ENCODE measurements around the gene PPFIBP1.

Gene PPFIBP1

DNA sequence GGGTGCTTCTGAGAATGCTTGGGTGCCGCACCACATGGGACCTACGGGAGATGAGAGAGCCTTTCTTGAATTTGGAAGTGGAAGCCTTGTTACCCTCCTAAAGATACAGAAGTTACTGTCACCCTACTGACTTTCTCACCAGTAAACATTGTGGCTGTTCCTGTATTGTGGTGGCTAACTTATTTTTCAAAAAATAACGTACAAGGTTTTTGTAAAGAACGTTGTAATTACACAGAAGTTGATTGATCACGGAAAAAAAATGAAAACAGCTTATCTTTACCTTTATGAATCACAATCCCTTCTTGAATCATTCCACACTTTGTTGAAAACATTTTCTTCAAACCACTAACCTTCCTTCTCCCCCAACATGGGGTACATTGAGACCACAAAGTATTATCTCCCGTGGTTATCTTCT is 22.0 kb upstream of the PPFIBP1 start:
- Mint-ChIP-seq H3K27ac (peak overlapping the region; percentile 73), H3K36me3 (ENCODE audit: low read depth) (peaks cover 22% of the 10 kb centered on the region)
- peak; percentile 38 for DNase-seq (ENCODE audit: low spot score)

GRCh38 chr12:27504507-27504906 is 19.5 kb upstream of the PPFIBP1 start:
- Mint-ChIP-seq H3K4me3 (no peak overlapping the region), H3K27me3 (ENCODE audit: low read depth) (peaks cover 44% of the 10 kb centered on the region), H3K36me3 (ENCODE audit: low read depth) (peaks cover 14% of the 10 kb centered on the region), H3K9me3 (peaks cover 25% of the 10 kb centered on the region), H3K27ac (no peak overlapping the region), H3K4me1 (ENCODE audit: low read depth) (peaks cover 21% of the 10 kb centered on the region)
- DNase-seq (ENCODE audit: low spot score): no peak

More for the DNA sequence above, 22.0 kb upstream of the PPFIBP1 start:
- H3K4me3 Mint-ChIP-seq: peak overlapping the region; percentile 67
- H3K27me3 Mint-ChIP-seq (ENCODE audit: low read depth): peaks cover 27% of the 10 kb centered on the region
- H3K4me1 Mint-ChIP-seq (ENCODE audit: low read depth): peaks cover 37% of the 10 kb centered on the region
- H3K9me3 Mint-ChIP-seq: peaks cover 28% of the 10 kb centered on the region

GRCh38 chr12:27505109-27505508 is 18.9 kb upstream of the PPFIBP1 start:
- H3K4me1 Mint-ChIP-seq (ENCODE audit: low read depth): peaks cover 20% of the 10 kb centered on the region
- peaks cover 44% of the 10 kb centered on the region for H3K27me3 Mint-ChIP-seq (ENCODE audit: low read depth)
- no peak for DNase-seq (ENCODE audit: low spot score)
- H3K36me3 Mint-ChIP-seq (ENCODE audit: low read depth): peaks cover 11% of the 10 kb centered on the region
- no peak overlapping the region for H3K27ac Mint-ChIP-seq
- no peak overlapping the region for H3K4me3 Mint-ChIP-seq
- H3K9me3 Mint-ChIP-seq: peaks cover 22% of the 10 kb centered on the region

DNA sequence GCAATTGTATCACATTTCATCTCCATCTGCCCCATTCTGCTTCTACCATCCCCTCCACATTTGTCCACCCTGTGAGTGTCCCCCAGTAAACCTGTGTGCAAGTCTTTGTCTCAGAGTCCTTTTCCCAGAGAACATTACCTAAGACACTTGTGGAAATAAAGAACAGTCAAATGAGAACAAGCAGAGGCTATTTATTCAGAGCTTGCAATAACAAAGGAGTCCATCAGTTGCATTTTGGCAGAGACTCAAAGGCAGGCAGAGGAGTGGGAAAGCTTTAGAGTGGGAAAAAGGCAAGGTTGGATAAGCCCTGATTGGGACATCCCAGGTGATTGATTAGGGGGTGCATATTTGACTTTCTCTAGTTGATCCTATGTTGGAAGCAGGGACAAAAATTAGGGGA is 18.2 kb upstream of the PPFIBP1 start:
- H3K9me3 Mint-ChIP-seq: peaks cover 22% of the 10 kb centered on the region
- H3K4me1 Mint-ChIP-seq (ENCODE audit: low read depth): peaks cover 17% of the 10 kb centered on the region
- H3K27me3 Mint-ChIP-seq (ENCODE audit: low read depth): peaks cover 48% of the 10 kb centered on the region
- H3K36me3 Mint-ChIP-seq (ENCODE audit: low read depth): peaks cover 11% of the 10 kb centered on the region
- no peak overlapping the region for H3K27ac Mint-ChIP-seq
- H3K4me3 Mint-ChIP-seq: no peak overlapping the region
- DNase-seq (ENCODE audit: low spot score): no peak

DNA sequence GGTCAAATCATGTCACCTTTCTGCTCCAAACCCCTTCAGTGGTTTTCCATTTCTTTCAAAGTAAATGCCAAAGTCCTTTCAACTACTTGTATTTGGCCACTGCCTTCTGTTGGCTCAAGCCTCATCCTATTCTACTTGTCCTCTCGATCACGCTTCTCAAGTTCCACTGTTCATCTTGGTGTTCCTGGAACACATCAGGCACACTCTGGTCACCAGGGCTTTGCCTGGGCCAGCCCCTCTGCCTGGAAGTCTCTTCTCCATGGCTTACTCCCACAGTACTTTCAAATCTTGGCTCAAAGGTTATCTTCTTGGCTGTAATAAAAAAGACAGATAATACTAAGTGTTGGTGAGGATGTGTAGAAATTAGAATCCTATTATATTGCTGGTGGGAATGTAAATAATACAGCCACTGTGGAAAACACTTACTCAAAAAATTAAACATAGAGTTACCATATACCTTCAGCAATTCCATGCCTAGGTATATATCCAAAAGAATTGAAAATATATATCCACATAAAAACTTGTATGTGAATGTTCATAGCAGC is 17.3 kb upstream of the PPFIBP1 start:
- Mint-ChIP-seq H3K27ac (no peak overlapping the region), H3K4me3 (no peak overlapping the region), H3K36me3 (ENCODE audit: low read depth) (peaks cover 8% of the 10 kb centered on the region), H3K27me3 (ENCODE audit: low read depth) (peaks cover 56% of the 10 kb centered on the region), H3K4me1 (ENCODE audit: low read depth) (peaks cover 13% of the 10 kb centered on the region), H3K9me3 (peaks cover 22% of the 10 kb centered on the region)
- no peak for DNase-seq (ENCODE audit: low spot score)

DNA sequence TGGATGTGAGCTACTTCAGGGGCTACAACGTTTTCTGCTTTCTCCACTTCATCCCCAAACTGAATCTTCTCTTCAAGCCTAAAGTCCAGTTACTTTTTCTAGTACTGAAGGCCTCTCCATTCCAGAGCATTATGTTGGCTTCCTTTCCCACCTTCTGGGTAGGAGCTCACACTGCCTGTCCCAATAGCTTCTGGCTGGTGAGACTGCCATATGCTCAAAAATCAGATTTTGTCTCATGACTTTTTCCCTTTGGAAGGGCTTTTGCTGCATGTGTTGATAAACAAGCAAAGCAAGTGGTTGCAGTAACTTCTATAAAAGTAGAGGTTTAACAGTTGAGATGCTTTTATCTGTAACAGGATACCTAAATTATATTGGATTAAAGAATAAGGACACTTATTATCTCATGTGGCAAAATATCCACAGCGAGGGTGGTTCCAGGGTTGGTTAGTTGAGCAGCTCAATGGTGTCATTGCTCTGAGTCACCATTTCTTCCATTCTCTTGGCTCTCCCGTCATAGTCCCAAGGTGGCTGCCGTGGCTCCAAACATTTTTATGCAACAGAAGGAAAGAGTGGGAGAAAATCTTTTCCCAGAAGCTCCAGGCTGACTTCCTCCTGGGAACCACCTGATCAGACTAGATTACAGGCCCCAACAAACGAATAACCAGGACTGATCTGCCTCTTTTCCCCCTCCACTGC is 15.1 kb upstream of the PPFIBP1 start:
- Mint-ChIP-seq H3K27me3 (ENCODE audit: low read depth) (peaks cover 56% of the 10 kb centered on the region), H3K4me3 (no peak overlapping the region), H3K4me1 (ENCODE audit: low read depth) (peaks cover under 1% of the 10 kb centered on the region), H3K9me3 (peaks cover 17% of the 10 kb centered on the region), H3K27ac (no peak overlapping the region), H3K36me3 (ENCODE audit: low read depth) (peaks cover 3% of the 10 kb centered on the region)
- DNase-seq (ENCODE audit: low spot score): no peak

- H3K9me3 Mint-ChIP-seq: peaks cover 17% of the 10 kb centered on the region
- no peak overlapping the region for H3K4me3 Mint-ChIP-seq
- H3K27ac Mint-ChIP-seq: no peak overlapping the region
- H3K27me3 Mint-ChIP-seq (ENCODE audit: low read depth): peaks cover 50% of the 10 kb centered on the region
- peaks cover 2% of the 10 kb centered on the region for H3K36me3 Mint-ChIP-seq (ENCODE audit: low read depth)
- DNase-seq (ENCODE audit: low spot score): no peak
- no peaks in the 10 kb centered on the region for H3K4me1 Mint-ChIP-seq (ENCODE audit: low read depth)
Observed at GRCh38 chr12:27511031-27511722, 12.8 kb upstream of the PPFIBP1 start.

GRCh38 chr12:27511723-27512045 is 12.3 kb upstream of the PPFIBP1 start:
- Mint-ChIP-seq H3K27me3 (ENCODE audit: low read depth) (peaks cover 49% of the 10 kb centered on the region), H3K27ac (no peak overlapping the region), H3K36me3 (ENCODE audit: low read depth) (peaks cover 2% of the 10 kb centered on the region), H3K4me1 (ENCODE audit: low read depth) (no peaks in the 10 kb centered on the region), H3K4me3 (no peak overlapping the region), H3K9me3 (peaks cover 12% of the 10 kb centered on the region)
- no peak for DNase-seq (ENCODE audit: low spot score)

GRCh38 chr12:27513155-27513824 is 10.7 kb upstream of the PPFIBP1 start:
- Mint-ChIP-seq H3K9me3 (no peaks in the 10 kb centered on the region), H3K27ac (no peak overlapping the region), H3K4me1 (ENCODE audit: low read depth) (no peaks in the 10 kb centered on the region), H3K36me3 (ENCODE audit: low read depth) (no peaks in the 10 kb centered on the region), H3K4me3 (no peak overlapping the region), H3K27me3 (ENCODE audit: low read depth) (peaks cover 47% of the 10 kb centered on the region)
- no peak for DNase-seq (ENCODE audit: low spot score)

GRCh38 chr12:27515671-27516070 is 8.3 kb upstream of the PPFIBP1 start:
- no peak for DNase-seq (ENCODE audit: low spot score)
- Mint-ChIP-seq H3K4me1 (ENCODE audit: low read depth) (no peaks in the 10 kb centered on the region), H3K4me3 (no peak overlapping the region), H3K36me3 (ENCODE audit: low read depth) (no peaks in the 10 kb centered on the region), H3K27ac (no peak overlapping the region), H3K27me3 (ENCODE audit: low read depth) (peaks cover 48% of the 10 kb centered on the region), H3K9me3 (no peaks in the 10 kb centered on the region)

DNA sequence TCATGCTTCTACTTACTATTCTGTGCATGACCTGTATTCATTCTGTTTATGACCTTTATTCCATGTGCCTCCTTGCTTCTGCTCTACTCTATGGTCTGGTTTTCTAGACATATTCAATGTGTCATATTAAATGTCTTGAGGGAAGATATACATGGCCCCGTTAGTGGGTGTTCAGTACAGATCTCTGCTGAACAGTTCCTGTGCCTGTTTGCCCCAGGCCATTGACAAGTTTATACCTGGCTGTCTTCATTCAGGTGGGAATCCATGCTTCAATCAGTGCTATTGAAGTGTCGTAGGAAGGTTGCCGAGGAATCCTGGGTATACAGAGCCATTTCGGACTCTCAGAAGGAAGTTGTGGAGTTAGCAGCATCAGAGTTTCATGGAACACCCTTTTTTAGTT is 7.4 kb upstream of the PPFIBP1 start:
- Mint-ChIP-seq H3K27ac (no peak overlapping the region), H3K36me3 (ENCODE audit: low read depth) (no peaks in the 10 kb centered on the region), H3K27me3 (ENCODE audit: low read depth) (peaks cover 49% of the 10 kb centered on the region), H3K4me3 (no peak overlapping the region), H3K9me3 (no peaks in the 10 kb centered on the region), H3K4me1 (ENCODE audit: low read depth) (no peaks in the 10 kb centered on the region)
- no peak for DNase-seq (ENCODE audit: low spot score)

DNA sequence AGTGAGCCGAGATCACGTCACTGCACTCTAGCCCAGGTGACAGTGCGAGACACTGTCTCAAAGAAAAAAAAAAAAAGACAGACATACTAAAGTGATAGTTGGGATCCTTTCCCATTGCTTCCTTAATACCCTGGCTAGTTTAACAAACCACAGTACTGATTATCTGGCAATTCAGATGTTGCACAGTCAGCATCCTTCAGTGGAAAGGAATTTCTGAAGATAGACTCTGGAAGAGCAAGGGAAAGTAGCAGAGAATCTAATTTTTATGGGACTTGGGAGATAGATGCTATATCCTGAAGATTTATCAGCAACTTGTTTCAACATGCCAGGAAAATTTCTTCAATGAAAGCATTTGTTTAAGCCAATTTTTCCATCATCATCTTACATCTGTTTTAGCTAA is 6.5 kb upstream of the PPFIBP1 start:
- DNase-seq (ENCODE audit: low spot score): no peak
- Mint-ChIP-seq H3K27me3 (ENCODE audit: low read depth) (peaks cover 53% of the 10 kb centered on the region), H3K9me3 (no peaks in the 10 kb centered on the region), H3K4me3 (no peak overlapping the region), H3K36me3 (ENCODE audit: low read depth) (no peaks in the 10 kb centered on the region), H3K4me1 (ENCODE audit: low read depth) (peaks cover 2% of the 10 kb centered on the region), H3K27ac (no peak overlapping the region)

DNA sequence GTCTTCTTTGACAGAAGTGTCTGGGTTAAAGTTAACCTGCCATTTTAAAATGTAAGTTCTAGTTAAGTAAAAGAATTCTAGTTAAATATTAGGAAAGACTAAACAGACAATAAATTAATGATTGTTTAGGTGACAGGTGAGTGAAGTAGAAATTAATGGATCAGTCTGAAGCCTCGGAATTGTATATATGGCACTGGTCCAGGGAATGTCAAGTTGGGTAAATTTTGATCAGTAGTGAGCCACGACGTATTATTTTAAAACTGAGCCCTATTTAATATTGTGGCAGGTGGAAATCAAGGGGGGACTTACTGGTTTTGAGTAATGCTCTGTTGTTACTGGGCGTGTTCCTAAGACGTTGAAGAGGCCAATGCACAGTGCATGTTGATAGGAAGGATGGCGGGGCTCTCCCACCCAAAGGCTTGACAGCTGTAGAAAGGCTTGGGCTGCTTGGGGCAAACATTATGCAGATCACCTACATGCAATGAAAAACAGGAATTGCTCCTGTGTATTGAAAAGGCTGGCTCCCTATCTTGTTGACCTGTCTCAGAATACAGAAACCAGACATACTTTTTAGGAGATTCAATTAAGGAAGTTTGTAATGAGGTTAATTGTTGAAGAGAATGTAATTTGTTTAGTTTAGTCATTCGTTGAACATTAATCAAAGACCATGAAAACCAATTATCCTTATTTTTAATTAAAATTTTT is 5.9 kb upstream of the PPFIBP1 start:
- Mint-ChIP-seq H3K9me3 (no peaks in the 10 kb centered on the region), H3K27ac (no peak overlapping the region), H3K36me3 (ENCODE audit: low read depth) (no peaks in the 10 kb centered on the region), H3K27me3 (ENCODE audit: low read depth) (peaks cover 53% of the 10 kb centered on the region), H3K4me3 (no peak overlapping the region), H3K4me1 (ENCODE audit: low read depth) (peaks cover 4% of the 10 kb centered on the region)
- DNase-seq (ENCODE audit: low spot score): no peak

GRCh38 chr12:27521066-27521465 is 2.9 kb upstream of the PPFIBP1 start:
- Mint-ChIP-seq H3K4me1 (ENCODE audit: low read depth) (peaks cover 17% of the 10 kb centered on the region), H3K9me3 (no peaks in the 10 kb centered on the region), H3K36me3 (ENCODE audit: low read depth) (no peaks in the 10 kb centered on the region), H3K4me3 (no peak overlapping the region), H3K27ac (no peak overlapping the region), H3K27me3 (ENCODE audit: low read depth) (peaks cover 59% of the 10 kb centered on the region)
- no peak for DNase-seq (ENCODE audit: low spot score)
